ENCODE data around the gene BAG3. TPM values are rescaled to one million over a fixed set of nuclear protein-coding genes. Genes with fewer than 3 reads are reported as not detected.

The BAG3 gene
- polyA plus RNA-seq, 4 donors = 27.0 to 31.6 (median 30.2) TPM

DNA sequence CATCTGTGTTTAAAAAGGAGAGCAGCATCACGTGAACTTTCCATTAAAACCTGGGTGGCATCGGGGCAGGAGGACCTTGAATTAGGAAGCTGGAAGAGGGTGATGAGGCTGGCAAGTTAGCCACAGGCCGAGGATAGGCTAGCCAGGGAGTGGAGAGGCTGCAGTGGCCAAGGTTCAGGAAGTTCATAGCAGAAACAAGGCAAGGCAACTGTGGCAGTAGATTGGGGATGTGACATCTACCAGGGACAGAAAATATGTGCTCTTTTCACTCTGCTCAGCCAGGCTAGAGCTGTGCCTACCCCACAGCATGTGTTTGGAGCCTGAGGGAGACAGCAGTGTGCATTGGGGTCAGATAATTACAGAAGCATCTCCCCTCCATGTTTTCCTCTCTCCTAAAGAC, 72.4 kb downstream of the BAG3 start:
- no peak for DNase-seq (ENCODE audit: low read depth in 4 of 4, low spot score in 2 of 4)

DNA sequence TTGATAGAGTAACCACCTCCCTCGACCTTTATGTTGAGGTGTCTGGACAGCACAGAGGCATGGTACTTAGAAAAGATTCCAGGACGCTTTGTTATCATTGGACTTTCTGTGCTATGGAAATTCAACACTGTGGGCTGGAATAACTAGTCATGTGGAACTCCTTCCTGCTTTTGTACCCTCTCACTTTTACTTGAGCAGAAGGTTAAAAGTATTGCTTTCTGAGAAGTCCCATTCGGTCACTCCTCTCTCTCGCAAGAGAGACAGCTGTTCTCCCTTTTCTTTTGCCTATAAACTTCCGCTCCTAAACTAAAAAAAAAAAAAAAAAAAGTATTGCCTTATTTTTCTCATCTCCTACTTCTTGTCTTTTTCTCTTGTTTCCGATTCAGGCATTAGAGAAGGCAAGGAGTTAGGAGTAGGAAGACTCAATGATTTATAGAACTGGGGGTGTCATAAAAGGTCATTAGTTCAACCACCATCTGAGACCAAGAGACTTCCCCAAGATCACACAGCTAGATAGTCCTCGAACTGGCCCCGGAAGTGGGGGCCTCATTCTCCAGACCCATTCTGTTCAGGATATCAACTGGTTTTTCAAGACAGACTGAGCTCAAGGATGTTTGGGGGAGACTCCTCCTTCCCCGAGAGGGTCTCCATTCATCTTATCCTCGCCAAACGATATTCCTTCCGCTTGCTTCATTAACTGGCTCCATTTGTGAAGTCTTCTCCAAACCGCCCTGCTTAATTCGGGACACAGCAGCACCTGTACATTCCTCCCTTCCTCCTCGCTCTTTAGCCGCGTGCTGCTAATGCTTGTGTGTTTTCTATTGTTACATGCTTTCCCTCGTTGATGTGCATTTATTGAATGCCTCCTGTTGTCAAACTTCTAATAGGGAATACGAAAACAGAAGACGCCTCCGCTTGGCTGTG, 73.7 kb downstream of the BAG3 start:
- DNase-seq (ENCODE audit: low read depth in 4 of 4, low spot score in 2 of 4) = peak in 3 of 4 donors; percentile 55 to 71 (median 69)

DNA sequence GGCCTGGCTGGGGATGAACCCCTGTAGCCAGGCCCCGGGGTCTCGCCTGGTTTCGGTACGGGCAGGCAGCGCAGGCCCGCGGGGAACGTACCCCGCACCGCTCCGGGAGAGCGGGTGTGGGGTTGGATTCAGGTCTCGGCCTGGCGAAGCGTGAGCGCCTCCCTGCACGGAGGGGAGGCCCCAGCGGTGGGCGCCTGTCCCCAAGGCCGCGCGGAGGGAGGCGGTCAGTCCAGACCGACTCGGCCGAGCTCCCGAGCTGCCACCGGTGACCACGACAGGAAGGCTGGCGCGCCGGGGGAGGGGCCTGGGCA, 74.3 kb downstream of the BAG3 start:
- DNase-seq (ENCODE audit: low read depth in 4 of 4, low spot score in 2 of 4) = no peak

DNA sequence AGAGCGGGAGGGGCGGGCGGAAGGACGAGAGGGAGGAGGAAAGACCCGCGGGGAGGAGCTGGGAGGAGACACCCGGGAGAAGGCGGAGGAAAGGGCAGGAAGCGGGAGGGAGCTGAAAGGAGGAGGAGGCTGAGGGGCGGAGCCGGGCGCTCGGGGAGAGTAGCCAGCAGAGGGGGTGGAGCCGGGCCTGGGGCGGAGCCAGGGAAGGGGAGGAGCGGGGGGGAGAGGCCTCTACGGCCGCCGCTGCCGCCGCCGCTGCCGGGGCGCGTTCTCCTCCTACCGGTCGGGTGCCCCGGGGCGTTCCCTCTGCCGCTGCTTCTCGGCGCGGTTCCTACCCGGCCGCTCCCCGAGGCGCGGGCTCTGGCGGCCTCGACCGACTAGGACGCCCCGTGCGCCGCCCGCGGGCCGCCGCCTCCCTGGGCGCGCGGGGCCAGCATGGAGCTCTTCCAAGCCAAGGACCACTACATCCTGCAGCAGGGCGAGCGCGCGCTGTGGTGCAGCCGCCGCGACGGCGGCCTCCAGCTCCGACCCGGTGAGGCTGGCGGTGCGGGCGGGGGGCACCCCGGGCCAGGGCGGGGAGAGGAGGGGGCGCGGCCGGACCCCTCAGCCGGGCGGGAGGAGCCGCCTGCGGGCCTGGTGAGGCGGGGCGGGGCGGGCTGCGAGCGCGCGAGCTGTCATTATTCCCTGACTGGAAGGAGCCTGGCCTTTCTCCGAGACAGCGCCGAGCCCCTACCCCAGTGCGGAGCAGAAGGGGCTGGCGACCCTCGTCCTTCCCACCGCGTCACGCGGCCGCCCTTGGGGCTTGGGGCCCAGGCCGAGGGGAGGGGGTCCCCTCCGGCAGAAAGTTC, 74.9 kb downstream of the BAG3 start, which contains the start of gene INPP5F:
INPP5F (plus strand) TSS at position 223 of the 848 bp plus-strand sequence; CDS start at position 436, 213 bp downstream.
- DNase-seq (ENCODE audit: low read depth in 4 of 4, low spot score in 2 of 4) = peak; percentile 86 to 98 (median 95)

DNA sequence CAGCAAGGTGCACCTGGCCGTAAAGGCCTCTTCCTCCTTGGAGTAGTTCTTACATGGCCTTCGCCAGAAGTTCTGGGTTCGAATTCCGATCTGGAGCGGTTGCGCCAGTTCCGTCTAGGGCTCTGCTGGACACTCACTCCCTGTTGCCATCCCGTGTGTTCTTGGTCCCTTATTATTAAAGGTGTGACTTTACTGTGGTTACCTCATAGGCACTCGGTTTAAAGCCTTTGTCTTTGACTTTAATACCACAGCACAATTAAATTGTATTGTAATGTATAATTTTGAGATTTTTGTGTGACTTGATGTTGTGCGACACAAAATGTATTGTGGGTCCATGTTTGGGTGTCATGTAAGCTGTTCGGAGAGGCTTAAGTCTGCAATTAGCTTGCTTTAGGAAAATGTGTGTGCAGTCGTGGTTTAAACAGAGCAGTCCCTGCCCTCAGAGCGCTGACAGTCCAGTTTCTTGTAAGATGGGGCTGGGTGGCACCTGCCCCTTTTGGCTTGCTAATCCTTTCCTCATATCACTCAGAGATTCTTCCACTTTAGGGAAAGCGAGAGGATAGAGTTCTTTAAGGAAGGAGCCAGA, 75.6 kb downstream of the BAG3 start:
- no peak for DNase-seq (ENCODE audit: low read depth in 4 of 4, low spot score in 2 of 4)

Other genes starting within 250 kb of the BAG3 start
- 10 to 100 TPM; 29.7 to 36.7 (median 32.3) TPM for gene RGS10, start 108.7 kb upstream of the BAG3 start, polyA plus RNA-seq (ENCODE audit: insufficient read length in 4 of 4)
- 100 to 1,000 TPM; 128 to 229 (median 164) TPM for gene TIAL1, start 54.4 kb upstream of the BAG3 start, polyA plus RNA-seq (ENCODE audit: insufficient read length in 4 of 4)
- gene INPP5F, start 74.7 kb downstream of the BAG3 start, polyA plus RNA-seq (ENCODE audit: insufficient read length in 4 of 4) = 10 to 100 TPM; 50.4 to 59.7 (median 52.5) TPM
- gene MCMBP, start 221.5 kb downstream of the BAG3 start, polyA plus RNA-seq (ENCODE audit: insufficient read length in 4 of 4) = 10 to 100 TPM; 56.2 to 65.5 (median 58.4) TPM
- gene SEC23IP, start 241.3 kb downstream of the BAG3 start, polyA plus RNA-seq (ENCODE audit: insufficient read length in 4 of 4) = 10 to 100 TPM; 60.6 to 73.9 (median 70.1) TPM

Measured in left renal cortex interstitium (tissue), 4 donors.